Activated T-cell treated with anti-CD3 and anti-CD28 coated beads, Interleukin-2, amount 50 U/mL, for 1 hour (primary cell): ENCODE data around the gene TTLL11.
"Not testable (repeated sequence)": the region's sequence is repeated elsewhere in the genome, so short reads cannot be mapped to it uniquely, and the experiment has no call there.

ENCODE experiments used
- DNase-seq: peaks from one replicate; pipeline ENCODE4 v3.0.0-alpha.2; 2020

Gene TTLL11

DNA sequence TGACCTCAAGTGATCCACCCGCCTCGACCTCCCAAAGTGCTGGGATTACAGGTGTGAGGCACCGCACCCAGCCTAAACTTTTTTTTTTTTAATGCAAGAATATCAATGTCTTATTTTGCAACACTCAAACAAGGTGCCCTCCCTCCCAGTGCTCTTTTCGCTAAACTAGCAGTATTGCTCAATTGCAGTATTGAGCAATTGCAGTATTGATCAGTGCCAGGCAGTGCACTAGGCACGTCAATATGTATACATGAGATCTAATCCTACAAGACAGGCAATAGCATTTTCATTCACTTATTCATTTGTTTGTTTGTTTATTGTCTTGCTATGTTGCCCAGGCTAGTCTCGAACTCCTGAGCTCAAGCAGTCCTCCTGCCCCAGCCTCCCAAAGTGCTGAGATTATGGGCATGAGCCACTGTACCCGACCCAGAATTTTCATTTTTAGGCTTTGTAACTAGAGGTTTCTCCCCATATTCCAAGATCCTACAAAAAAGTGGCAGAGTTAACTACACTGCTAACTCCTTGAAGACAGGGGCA is 94.5 kb downstream of the TTLL11 start:
- no peak for DNase-seq

- no peak for DNase-seq
These were observed 95.3 kb downstream of the TTLL11 start for GRCh38 chr9:121997791-121998190.

GRCh38 chr9:121996783-121997182 is 96.3 kb downstream of the TTLL11 start:
- DNase-seq, result no peak

- DNase-seq, result no peak
These were observed 97.1 kb downstream of the TTLL11 start for GRCh38 chr9:121995997-121996396.

- peak; percentile 19 for DNase-seq
These were observed 100.4 kb downstream of the TTLL11 start for GRCh38 chr9:121992571-121993212.

GRCh38 chr9:121991307-121991661 is 101.8 kb downstream of the TTLL11 start:
- DNase-seq, result no peak

- DNase-seq, result no peak
These were observed 102.4 kb downstream of the TTLL11 start for GRCh38 chr9:121990600-121991306.

- DNase-seq, result no peak
These were observed 104.1 kb downstream of the TTLL11 start for GRCh38 chr9:121989010-121989409.

- no peak for DNase-seq
These were observed 105.8 kb downstream of the TTLL11 start for GRCh38 chr9:121987314-121987713.

- DNase-seq, result no peak
These were observed 107.2 kb downstream of the TTLL11 start for GRCh38 chr9:121985792-121986494.

DNA sequence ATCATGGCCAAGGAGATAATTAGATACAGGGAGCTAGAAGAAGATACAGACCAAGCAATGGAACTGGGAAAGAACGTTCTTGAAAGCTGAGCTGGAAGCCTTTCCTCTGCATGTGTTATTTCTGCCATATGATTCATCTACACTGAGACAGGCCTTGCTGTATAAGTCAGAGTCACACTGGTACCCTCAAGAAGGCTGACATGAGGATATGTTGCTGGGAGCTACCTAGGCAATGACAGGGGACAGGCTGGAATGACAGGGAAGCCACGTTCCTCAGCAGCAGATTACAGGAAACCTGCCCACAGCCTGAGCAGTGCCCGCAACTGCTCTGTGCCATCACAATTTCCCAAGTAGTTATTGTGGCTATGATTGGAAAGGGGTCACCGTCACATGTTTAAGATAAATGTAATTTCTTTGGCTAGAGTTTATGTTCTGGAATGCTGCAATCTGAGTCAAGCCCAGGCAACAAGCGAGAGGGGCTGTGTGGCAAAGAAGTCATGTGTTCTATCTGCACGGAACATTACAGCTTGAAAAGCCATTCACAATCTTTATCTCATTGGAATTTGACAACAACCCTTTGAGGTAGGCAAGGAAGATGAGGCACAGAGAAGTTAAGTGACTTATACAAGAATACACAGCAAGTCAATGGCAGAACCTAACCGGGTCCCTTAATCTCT is 108.2 kb downstream of the TTLL11 start:
- no peak for DNase-seq

DNA sequence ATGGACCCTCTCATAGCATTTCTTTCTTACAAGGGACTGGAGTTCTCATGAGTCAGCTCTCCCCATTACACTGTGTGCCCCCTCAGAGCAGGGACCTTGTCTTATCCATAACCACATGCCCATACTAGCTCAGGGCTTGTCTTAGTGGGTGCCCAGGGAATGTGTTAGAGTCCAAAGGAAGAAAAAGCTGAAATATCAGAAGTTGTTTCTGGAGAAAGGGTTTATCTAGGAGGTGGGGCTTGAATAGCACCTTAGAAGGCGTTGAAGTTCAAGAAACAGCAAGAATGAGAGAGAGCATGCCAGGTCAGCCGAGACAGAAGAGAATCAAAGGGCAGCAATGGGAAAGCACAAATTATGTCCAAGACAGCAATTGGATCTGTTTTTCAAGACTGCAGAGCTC is 109.4 kb downstream of the TTLL11 start:
- no peak for DNase-seq

GRCh38 chr9:121981118-121981883 is 111.8 kb downstream of the TTLL11 start:
- DNase-seq, result no peak

- not testable (repeated sequence) for DNase-seq
These were observed 112.4 kb downstream of the TTLL11 start for GRCh38 chr9:121980665-121981064.

DNA sequence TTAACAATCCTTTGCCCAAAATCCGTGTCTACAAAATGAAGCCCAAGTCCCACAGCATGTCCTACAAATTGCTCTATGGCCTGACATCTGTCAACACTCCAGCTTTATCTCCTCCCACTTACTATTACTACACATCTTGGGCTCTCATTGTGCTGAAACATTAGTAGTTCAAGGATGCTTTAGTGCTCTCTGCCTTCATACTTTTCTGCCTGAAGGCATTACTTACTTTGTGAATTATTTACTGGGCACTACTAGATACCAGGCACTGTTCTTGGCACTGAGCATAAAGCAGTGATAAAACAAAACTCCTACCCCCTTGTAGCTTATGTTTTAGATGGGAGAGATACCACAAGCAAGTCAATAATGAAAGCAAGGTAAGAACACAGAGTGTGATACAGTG is 113.4 kb downstream of the TTLL11 start:
- DNase-seq, result no peak

- no peak for DNase-seq
These were observed 116.4 kb downstream of the TTLL11 start for GRCh38 chr9:121976751-121977150.

DNA sequence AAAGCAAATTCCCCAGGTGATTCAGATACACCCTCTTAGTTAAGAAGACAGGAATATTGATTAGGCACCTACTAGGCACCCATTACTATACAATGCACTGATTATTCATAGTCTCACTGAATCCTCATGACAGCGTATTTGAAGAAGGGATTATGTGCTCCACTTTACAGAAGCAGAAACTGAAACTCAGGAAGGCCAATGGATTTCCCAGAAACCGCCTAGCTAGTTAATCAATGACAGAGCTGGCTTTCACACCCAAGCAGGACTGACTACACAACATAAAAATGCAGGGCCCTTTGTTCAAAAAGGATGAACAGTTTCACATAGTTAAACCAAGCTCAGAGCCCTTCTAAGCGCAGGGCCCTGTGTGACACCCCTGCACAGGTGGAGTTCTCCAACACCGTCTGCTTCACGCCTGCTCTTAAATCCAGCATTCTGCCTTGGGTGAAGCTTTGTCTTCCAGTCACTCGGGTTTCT is 117.3 kb downstream of the TTLL11 start:
- no peak for DNase-seq

GRCh38 chr9:121974421-121974820 is 118.7 kb downstream of the TTLL11 start:
- no peak for DNase-seq

DNA sequence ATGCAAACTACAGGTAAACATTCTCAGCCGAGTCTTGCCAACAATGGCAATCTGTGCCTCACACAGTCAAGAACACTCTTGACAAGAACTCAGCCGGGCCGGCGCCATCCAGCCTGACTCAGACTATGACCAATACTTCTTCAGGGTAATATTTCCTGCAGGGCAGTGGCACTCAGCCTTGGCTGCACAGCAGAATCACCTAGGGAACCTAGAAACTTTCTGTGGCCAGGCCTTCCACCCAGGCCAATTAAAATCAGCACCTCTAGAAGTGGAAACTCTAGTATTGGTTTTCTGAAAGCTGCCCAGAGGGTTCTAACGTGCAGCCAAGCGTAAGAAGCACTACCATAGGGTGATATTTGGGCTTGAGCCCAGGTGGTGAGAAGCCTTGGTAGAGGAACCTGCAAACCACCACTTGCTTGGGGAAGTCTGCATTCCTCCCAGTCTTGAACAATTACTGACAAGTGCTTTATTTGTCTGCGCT is 120.6 kb downstream of the TTLL11 start:
- DNase-seq, result no peak

- no peak for DNase-seq
These were observed 125.1 kb downstream of the TTLL11 start for GRCh38 chr9:121968056-121968455.

- no peak for DNase-seq
These were observed 126.4 kb downstream of the TTLL11 start for GRCh38 chr9:121966706-121967105.

DNA sequence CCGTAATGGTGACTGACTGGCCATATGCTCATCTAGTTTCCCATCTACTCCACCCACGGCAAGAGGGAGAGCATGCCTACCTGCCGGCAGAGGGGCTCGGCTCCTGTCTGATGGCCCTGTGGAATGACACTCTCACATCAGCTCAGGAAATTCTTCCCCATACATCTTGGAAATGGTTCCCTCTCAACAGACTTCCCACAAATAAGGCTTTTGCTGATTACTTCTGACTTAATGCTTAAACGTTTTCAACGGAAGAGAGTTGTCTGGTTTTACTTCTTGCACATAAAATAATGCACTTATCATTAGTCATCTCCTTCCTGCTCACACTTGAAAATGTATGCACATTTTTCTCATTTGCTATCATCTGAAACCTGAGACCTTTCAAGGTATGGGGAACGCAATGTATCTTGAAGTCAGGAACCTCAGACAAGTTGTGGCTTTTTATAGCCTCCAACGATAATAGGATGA is 129.5 kb downstream of the TTLL11 start:
- no peak for DNase-seq
